GM13976 (cell line): ENCODE results near the gene TKT.

Source experiments
- DNase-seq: peaks from one replicate; pipeline ENCODE4 v3.0.0; 2012; ENCODE audit warnings: low spot score
- in situ Hi-C: fragments of 300-500 bp; cut with MboI; formaldehyde crosslinking; loops from one replicate; pipeline ENCODE4 v1.12.0; 2022; ENCODE audit warnings: low sequenced_read_pairs, mixed read lengths, inconsistent platforms; ENCODE audit not compliant: unreplicated experiment
- TF ChIP-seq, protein P1 (sequence below): IDR thresholded peaks from 2 replicates; pipeline ENCODE4 v1.5.1; 2012; ENCODE audit warnings: borderline replicate concordance, mild to moderate bottlenecking; ENCODE audit not compliant: insufficient read depth; ENCODE audit errors: extremely low read depth, missing control alignments, control extremely low read depth

TKT gene

DNA sequence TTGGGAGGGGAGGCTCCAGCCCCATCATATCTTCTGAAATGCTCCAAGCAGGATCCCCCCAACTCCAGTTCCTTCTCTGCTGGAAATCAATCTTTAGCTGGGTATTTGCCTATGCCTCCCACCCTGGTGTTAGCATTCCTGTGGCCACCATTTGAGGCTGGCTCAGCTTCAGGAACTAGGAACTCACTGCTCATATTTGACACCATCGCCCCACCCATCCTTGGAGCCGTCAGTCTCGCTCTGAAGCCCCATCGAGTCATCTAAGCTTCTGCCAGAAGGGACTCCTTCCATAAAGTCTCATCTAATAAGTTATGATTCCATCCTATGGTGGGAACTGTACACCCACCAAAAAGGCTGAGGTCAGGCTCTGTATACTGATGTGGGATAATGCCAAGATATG lies 68.4 kb downstream of the TKT start:
- in situ Hi-C loops, result no loop called here
- TF ChIP-seq, protein P1, sequence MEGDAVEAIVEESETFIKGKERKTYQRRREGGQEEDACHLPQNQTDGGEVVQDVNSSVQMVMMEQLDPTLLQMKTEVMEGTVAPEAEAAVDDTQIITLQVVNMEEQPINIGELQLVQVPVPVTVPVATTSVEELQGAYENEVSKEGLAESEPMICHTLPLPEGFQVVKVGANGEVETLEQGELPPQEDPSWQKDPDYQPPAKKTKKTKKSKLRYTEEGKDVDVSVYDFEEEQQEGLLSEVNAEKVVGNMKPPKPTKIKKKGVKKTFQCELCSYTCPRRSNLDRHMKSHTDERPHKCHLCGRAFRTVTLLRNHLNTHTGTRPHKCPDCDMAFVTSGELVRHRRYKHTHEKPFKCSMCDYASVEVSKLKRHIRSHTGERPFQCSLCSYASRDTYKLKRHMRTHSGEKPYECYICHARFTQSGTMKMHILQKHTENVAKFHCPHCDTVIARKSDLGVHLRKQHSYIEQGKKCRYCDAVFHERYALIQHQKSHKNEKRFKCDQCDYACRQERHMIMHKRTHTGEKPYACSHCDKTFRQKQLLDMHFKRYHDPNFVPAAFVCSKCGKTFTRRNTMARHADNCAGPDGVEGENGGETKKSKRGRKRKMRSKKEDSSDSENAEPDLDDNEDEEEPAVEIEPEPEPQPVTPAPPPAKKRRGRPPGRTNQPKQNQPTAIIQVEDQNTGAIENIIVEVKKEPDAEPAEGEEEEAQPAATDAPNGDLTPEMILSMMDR, result no peak
- DNase-seq, result no peak

DNA sequence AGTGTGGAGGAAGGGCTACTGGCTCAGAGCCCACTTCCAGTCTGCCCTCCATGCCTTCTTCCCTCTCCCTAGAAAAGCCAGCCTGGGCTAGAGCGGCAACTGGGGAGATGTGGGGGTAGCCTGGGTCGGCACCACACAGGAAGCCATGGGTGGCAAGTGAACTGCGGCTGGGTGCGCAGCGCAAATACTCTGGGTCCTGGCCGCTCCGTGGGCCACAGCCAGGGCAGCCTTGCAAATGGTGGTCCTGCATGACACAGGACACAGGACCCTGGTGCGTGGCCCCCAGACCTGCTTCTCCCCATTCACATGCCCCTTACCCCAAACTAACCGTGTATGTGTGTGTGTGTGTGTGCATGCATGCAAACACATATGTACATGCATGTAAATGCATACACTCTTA lies 69.1 kb downstream of the TKT start:
- DNase-seq, result no peak
- in situ Hi-C loops, result no loop called here
- TF ChIP-seq, protein P1, result no peak

DNA sequence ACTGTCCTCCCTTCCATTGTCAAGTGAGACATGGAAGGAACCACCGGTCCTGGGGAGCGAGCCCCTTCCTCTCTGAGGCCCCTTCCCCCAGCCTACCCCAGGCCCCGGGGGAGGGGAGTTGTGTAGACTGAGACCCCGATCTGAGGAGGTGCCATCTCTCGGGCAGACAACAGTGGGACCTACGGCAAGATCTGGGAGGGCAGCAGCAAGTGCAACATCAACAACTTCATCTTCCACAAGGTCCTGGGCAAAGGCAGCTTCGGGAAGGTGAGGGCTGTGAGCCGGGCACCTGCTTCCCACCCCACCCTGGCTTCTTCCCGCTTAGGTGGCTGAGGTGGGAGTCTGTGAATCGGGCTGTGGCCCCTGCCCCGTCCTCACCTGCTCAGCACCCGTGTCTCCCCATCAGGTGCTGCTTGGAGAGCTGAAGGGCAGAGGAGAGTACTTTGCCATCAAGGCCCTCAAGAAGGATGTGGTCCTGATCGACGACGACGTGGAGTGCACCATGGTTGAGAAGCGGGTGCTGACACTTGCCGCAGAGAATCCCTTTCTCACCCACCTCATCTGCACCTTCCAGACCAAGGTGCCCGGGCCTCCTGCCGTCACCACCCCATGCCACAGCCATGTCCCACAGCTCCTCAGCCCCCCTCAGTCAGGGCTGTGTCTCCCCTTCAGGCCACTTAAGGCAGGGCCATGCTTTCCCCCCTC lies 69.9 kb downstream of the TKT start:
- TF ChIP-seq, protein P1, result no peak
- in situ Hi-C loops, result no loop called here
- DNase-seq, result no peak

DNA sequence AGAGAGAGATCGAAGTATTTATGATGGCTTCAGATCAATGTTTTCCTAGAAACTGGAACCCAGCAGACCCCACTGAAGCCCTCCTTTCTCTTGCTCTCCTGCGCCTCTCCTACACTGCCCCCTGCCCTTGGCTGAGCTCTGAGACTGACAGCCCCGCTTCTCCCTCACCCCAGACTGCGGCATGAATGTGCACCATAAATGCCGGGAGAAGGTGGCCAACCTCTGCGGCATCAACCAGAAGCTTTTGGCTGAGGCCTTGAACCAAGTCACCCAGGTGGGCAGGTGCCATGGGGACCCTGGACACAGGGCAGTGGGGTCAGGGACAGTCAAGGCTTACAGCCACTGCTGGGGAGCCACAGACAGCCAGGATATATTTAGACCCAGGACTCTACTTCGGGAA lies 71.1 kb downstream of the TKT start:
- in situ Hi-C loops, result no loop called here
- TF ChIP-seq, protein P1, result no peak
- DNase-seq, result no peak

DNA sequence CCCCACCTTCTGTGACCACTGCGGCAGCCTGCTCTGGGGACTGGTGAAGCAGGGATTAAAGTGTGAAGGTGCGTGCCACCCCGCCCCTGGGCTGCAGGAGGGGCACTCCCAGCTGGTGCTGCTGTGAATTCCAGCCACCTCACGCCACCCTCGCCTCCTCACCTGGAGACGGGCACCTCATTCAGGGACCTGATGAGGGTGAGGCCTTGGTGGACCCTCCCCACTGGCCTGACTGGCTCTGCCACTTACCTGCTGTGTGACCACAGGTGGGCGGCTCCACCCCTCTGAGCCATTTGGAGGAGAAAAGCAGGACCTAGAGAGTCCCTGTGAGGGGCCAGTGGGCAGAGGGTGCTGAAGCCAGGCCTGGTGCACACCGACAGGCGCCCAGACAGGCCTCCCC lies 72.3 kb downstream of the TKT start:
- in situ Hi-C loops, result no loop called here
- DNase-seq, result no peak

DNA sequence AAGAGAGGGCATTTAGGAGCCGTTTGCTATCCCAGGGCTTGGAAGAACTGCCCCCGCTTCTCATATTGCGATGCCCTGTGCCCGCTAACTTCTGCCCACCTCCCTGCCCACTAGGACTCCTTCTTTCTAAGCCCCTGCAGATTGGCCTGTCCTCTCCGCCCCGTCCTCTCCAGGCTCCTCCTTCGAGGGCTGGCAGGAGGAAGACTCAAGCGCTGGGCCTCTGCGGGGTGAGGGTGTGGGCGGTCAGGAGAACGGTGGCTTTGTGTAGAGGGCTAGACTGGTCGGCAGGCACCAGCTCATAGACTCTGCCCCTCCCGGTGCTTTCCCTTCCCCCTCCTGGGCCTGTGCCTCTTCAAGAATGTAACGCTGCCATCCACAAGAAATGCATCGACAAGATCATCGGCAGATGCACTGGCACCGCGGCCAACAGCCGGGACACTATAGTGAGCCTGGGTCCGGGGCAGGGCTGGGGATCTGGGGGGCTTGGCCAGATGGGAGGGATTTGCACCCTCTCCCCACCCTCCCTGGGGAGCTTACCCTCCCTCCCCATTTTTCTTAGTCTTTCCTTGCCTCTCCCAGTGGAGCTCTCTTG lies 73.0 kb downstream of the TKT start:
- TF ChIP-seq, protein P1, result no peak
- in situ Hi-C loops, result no loop called here

More for the DNA sequence above, 72.3 kb downstream of the TKT start:
- TF ChIP-seq, protein P1, result no peak

DNA sequence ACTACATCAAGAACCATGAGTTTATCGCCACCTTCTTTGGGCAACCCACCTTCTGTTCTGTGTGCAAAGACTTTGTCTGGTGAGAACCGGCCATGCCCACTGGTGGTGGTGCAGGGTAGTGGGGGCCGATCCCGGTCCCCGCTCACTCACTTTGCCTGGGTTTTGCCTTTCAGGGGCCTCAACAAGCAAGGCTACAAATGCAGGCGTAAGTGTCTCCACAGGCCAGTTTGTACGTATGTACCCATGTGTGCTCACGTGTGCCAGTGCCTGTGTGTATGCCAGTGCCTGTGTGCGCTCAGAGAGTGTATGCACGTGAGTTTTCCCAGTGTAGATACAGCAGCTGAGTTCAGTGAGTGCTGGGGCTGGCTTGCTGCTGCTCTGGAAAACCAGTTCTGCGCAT lies 74.3 kb downstream of the TKT start:
- DNase-seq, result no peak
- TF ChIP-seq, protein P1, result no peak
- in situ Hi-C loops, result no loop called here

More for the DNA sequence above, 73.0 kb downstream of the TKT start:
- DNase-seq, result no peak
